ENCODE measurements around the gene GUK1. TPM values are rescaled to one million over a fixed set of nuclear protein-coding genes. Genes with fewer than 3 reads are reported as not detected.

Gene GUK1
- total RNA-seq, 1 donor, result 278 TPM

GRCh38 chr1:228159008-228159665 lies 19.1 kb downstream of the GUK1 start:
- no peaks in the 10 kb centered on the region for H3K36me3 ChIP-seq (ENCODE audit: insufficient read depth, low read length)
- no peaks in the 10 kb centered on the region for H3K79me2 ChIP-seq (ENCODE audit: insufficient read depth, low read length)
- peaks cover 24% of the 10 kb centered on the region for H4K20me1 ChIP-seq (ENCODE audit: insufficient read depth, low read length)
- H3K27me3 ChIP-seq (ENCODE audit: insufficient read depth, low read length), result peaks cover 13% of the 10 kb centered on the region
- H2AFZ ChIP-seq (ENCODE audit: low read length), result no peak overlapping the region
- no peak overlapping the region for H3K4me2 ChIP-seq (ENCODE audit: insufficient read depth, low read length)
- no peak overlapping the region for H3K27ac ChIP-seq (ENCODE audit: low read depth, low read length)
- H3K9me3 ChIP-seq (ENCODE audit: low read depth, low read length), result no peaks in the 10 kb centered on the region
- H3K4me3 ChIP-seq (ENCODE audit: insufficient read depth, low read length), result no peak overlapping the region
- no peak for TF ChIP-seq CTCF (IDR thresholded peaks at IDR 0.05; ENCODE audit: extremely low read depth, low read depth, low read length)
- H3K4me1 ChIP-seq (ENCODE audit: insufficient read depth, low read length), result peaks cover 11% of the 10 kb centered on the region
- peak; percentile 26 for DNase-seq (ENCODE audit: insufficient read length, low spot score, missing footprints)

GRCh38 chr1:228160201-228160761 lies 20.2 kb downstream of the GUK1 start:
- Histone ChIP-seq H3K27ac (ENCODE audit: low read depth, low read length) (no peak overlapping the region), H3K9me3 (ENCODE audit: low read depth, low read length) (no peaks in the 10 kb centered on the region), H3K4me2 (ENCODE audit: insufficient read depth, low read length) (no peak overlapping the region), H2AFZ (ENCODE audit: low read length) (no peak overlapping the region), H3K4me1 (ENCODE audit: insufficient read depth, low read length) (peaks cover 15% of the 10 kb centered on the region), H3K36me3 (ENCODE audit: insufficient read depth, low read length) (no peaks in the 10 kb centered on the region), H4K20me1 (ENCODE audit: insufficient read depth, low read length) (peaks cover 15% of the 10 kb centered on the region), H3K27me3 (ENCODE audit: insufficient read depth, low read length) (peaks cover 13% of the 10 kb centered on the region), H3K79me2 (ENCODE audit: insufficient read depth, low read length) (no peaks in the 10 kb centered on the region), H3K4me3 (ENCODE audit: insufficient read depth, low read length) (no peak overlapping the region)
- DNase-seq (ENCODE audit: insufficient read length, low spot score, missing footprints), result no peak
- TF ChIP-seq CTCF (IDR thresholded peaks at IDR 0.05; ENCODE audit: extremely low read depth, low read depth, low read length), result no peak

- no peak for DNase-seq (ENCODE audit: insufficient read length, low spot score, missing footprints)
- H3K4me3 ChIP-seq (ENCODE audit: insufficient read depth, low read length), result no peak overlapping the region
- no peak overlapping the region for H2AFZ ChIP-seq (ENCODE audit: low read length)
- H3K4me2 ChIP-seq (ENCODE audit: insufficient read depth, low read length), result no peak overlapping the region
- H3K36me3 ChIP-seq (ENCODE audit: insufficient read depth, low read length), result no peaks in the 10 kb centered on the region
- no peak overlapping the region for H3K27ac ChIP-seq (ENCODE audit: low read depth, low read length)
- H4K20me1 ChIP-seq (ENCODE audit: insufficient read depth, low read length), result peaks cover 4% of the 10 kb centered on the region
- H3K27me3 ChIP-seq (ENCODE audit: insufficient read depth, low read length), result peaks cover 13% of the 10 kb centered on the region
- no peak for TF ChIP-seq CTCF (IDR thresholded peaks at IDR 0.05; ENCODE audit: extremely low read depth, low read depth, low read length)
- peaks cover 2% of the 10 kb centered on the region for H3K79me2 ChIP-seq (ENCODE audit: insufficient read depth, low read length)
- peaks cover 17% of the 10 kb centered on the region for H3K4me1 ChIP-seq (ENCODE audit: insufficient read depth, low read length)
- no peaks in the 10 kb centered on the region for H3K9me3 ChIP-seq (ENCODE audit: low read depth, low read length)
Measured at GRCh38 chr1:228161362-228161761, 21.3 kb downstream of the GUK1 start.

- Histone ChIP-seq H3K4me3 (ENCODE audit: insufficient read depth, low read length) (no peak overlapping the region), H3K79me2 (ENCODE audit: insufficient read depth, low read length) (peaks cover 7% of the 10 kb centered on the region), H3K4me2 (ENCODE audit: insufficient read depth, low read length) (no peak overlapping the region), H4K20me1 (ENCODE audit: insufficient read depth, low read length) (no peaks in the 10 kb centered on the region), H3K27ac (ENCODE audit: low read depth, low read length) (no peak overlapping the region), H3K9me3 (ENCODE audit: low read depth, low read length) (no peaks in the 10 kb centered on the region), H3K27me3 (ENCODE audit: insufficient read depth, low read length) (peaks cover 13% of the 10 kb centered on the region), H3K4me1 (ENCODE audit: insufficient read depth, low read length) (peaks cover 22% of the 10 kb centered on the region), H2AFZ (ENCODE audit: low read length) (no peak overlapping the region), H3K36me3 (ENCODE audit: insufficient read depth, low read length) (no peaks in the 10 kb centered on the region)
- no peak for TF ChIP-seq CTCF (IDR thresholded peaks at IDR 0.05; ENCODE audit: extremely low read depth, low read depth, low read length)
- DNase-seq (ENCODE audit: insufficient read length, low spot score, missing footprints), result no peak
Measured at GRCh38 chr1:228161866-228162265, 21.8 kb downstream of the GUK1 start.
